HG03439 (cell line): Measurements from ENCODE around the gene OTOS.

Experiments used
- ATAC-seq: cut with Tn5 transposase; IDR thresholded peaks from one replicate; pipeline ENCODE4 v1.9.1; 2021; ENCODE audit warnings: mild to moderate bottlenecking, moderate library complexity; ENCODE audit not compliant: unreplicated experiment

OTOS gene

GRCh38 chr2:240140511-240140910, at the start of gene OTOS:
Gene OTOS, minus strand, starts transcription at chr2:240140658. Its CDS starts 332 bp downstream, at chr2:240140326.
- ATAC-seq, result no peak

- ATAC-seq, result no peak
Observed at GRCh38 chr2:240189686-240190085, 49.2 kb upstream of the OTOS start.

- ATAC-seq, result no peak
Observed at GRCh38 chr2:240187989-240188590, 47.6 kb upstream of the OTOS start.

- ATAC-seq, result no peak
Observed at GRCh38 chr2:240186191-240186725, 45.8 kb upstream of the OTOS start.

GRCh38 chr2:240184656-240185055, 44.2 kb upstream of the OTOS start:
- no peak for ATAC-seq

GRCh38 chr2:240183875-240184590, 43.6 kb upstream of the OTOS start:
- ATAC-seq, result no peak

GRCh38 chr2:240183006-240183874, 42.8 kb upstream of the OTOS start:
- no peak for ATAC-seq

GRCh38 chr2:240182476-240182875, 42.0 kb upstream of the OTOS start:
- ATAC-seq, result no peak

GRCh38 chr2:240182001-240182400, 41.5 kb upstream of the OTOS start:
- no peak for ATAC-seq

- ATAC-seq, result no peak
Observed at GRCh38 chr2:240179941-240180666, 39.6 kb upstream of the OTOS start.

- ATAC-seq, result no peak
Observed at GRCh38 chr2:240179186-240179815, 38.8 kb upstream of the OTOS start.

- ATAC-seq, result no peak
Observed at GRCh38 chr2:240178564-240178963, 38.1 kb upstream of the OTOS start.

GRCh38 chr2:240174496-240174895, 34.0 kb upstream of the OTOS start:
- ATAC-seq, result no peak

GRCh38 chr2:240172071-240172895, 31.8 kb upstream of the OTOS start:
- ATAC-seq, result no peak

- ATAC-seq, result no peak
Observed at GRCh38 chr2:240170883-240171282, 30.4 kb upstream of the OTOS start.

- no peak for ATAC-seq
Observed at GRCh38 chr2:240170354-240170735, 29.9 kb upstream of the OTOS start.

- ATAC-seq, result no peak
Observed at GRCh38 chr2:240169486-240170353, 29.3 kb upstream of the OTOS start.

- no peak for ATAC-seq
Observed at GRCh38 chr2:240168546-240169361, 28.3 kb upstream of the OTOS start.
